Stimulated activated CD4-positive, alpha-beta T cell treated with anti-CD3 and anti-CD28 coated beads, Interleukin-2, amount 100 ng/mL, for 4 hours (primary cell): ENCODE results near the gene ARHGEF10L.

ENCODE experiments used
- DNase-seq: peaks from one replicate; pipeline ENCODE4 v3.0.0-alpha.2; 2020; ENCODE audit warnings: low read depth

ARHGEF10L gene

DNA sequence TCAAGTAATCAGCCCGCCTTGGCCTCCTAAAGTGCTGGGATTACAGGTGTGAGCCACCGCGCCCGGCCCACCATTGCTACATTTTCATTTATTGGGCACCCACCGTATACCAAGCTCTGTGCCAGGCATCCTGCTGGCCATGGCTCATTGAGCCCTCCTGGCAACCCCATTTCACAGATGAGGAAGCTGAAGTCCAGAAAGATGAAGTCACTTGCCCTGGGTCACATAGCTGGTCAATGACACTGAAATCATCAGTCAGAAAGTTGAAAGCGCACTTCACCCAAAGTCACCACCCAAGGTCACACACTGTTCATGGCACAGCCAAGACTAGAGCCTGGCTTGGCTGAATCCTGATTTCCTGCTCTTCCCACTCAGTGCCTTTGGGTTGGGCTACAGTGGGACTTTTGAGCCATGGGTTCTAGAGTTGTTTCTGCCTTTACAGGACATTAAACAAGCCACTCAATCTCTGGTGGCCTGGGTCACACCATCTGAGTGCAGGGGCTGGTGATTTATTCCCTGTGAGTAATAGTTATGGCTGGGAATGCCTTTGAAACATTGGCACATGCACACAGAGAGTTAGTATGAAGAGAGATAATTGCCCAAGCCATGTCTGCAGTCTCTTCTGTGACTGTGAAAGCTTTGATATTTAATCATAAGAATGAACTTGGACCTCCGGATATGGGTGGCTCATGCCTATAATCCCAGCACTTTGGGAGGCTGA, 16.0 kb upstream of the ARHGEF10L start:
- no peak for DNase-seq

GRCh38 chr1:17524645-17525044, 14.9 kb upstream of the ARHGEF10L start:
- DNase-seq, result no peak

GRCh38 chr1:17525996-17526686, 13.4 kb upstream of the ARHGEF10L start:
- no peak for DNase-seq

GRCh38 chr1:17527036-17527914, 12.2 kb upstream of the ARHGEF10L start:
- DNase-seq, result no peak

GRCh38 chr1:17529381-17529780, 10.1 kb upstream of the ARHGEF10L start:
- no peak for DNase-seq

DNA sequence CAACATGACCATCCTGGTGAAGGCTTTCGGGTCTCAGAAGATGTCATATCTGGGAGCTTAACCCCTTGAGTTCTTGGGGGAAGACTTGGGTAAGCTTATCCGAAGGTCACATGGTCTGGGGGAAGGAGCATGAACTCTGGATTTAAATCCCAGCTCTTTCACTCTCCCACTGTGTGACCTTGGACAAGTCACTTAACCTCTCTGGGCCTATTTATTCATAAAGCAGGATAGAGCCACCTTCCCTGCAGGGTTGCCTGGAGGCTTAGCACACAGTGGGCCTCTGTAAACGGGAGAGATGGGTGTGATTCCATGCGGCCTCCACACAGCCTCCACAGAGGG, 8.2 kb upstream of the ARHGEF10L start:
- DNase-seq, result no peak

GRCh38 chr1:17531682-17532487, 7.6 kb upstream of the ARHGEF10L start:
- DNase-seq, result no peak

DNA sequence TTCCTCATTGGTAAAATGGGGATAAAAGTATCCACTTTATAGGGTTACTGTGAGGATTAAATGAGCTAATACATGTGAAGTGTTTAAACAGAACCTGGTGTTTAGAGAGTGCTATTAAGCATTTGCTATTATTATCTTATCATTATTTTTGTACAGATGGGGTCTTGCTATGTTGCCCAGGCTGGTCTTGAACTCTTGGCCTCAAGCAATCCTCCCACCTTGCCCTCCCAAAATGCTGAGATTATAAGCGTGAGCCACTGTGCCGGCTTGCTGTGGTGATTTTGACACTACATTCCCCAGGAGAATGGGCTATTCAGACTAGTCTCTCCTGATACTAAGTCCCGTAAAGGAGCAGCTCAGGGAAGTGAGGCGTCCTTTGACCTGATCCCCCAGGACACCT, 6.3 kb upstream of the ARHGEF10L start:
- DNase-seq, result no peak

DNA sequence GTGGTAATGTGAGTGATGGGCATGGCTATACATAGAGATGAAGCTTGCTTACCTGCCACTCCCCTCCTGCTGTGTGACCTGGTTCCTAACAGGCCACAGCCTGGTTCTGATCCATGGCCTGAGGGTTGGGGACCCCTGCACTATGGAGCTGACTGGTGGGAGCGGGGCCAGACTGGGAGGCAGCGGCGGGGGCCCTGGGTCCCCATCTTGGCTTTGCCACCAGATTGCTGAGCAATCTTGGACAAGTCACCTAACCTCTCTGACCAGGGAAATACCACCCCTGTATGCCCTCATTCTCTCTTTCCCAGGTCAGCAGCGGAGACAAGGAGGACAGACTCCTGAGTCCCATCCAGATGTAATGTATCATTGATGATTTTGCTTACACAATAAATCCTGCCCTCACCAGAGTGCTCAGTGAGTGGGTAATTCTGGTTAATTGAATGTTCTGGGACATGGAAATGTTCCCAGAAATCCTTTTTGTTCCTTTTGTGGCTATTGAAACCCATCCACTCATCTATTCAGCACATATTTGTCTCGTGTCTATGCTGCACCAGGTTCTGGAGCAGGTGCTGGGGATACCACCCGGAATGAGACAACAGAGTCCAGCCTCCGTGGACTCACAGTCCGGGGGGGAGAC, 4.1 kb upstream of the ARHGEF10L start:
- DNase-seq, result no peak

DNA sequence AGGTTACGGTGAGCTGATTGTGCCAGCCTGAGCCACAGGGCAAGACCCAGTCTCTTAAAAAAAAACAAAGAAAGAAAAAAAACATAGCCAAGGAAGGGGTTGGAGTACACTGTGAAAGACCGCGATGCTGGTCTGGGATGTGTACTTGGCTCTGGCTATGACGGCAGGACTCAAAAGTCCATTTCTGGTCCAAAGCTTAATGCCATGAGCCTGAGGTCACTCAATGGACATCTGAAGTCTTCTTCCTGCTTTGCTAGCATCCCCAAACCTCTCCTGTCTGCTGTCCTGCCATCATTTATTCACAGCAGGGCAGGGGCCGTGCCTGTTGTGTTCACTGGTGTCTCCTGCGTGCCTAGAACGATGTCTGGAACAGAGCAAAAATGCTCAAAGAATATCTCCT, 1.5 kb upstream of the ARHGEF10L start:
- no peak for DNase-seq

- no peak for DNase-seq
Observed at GRCh38 chr1:17538428-17539117, 925 bp upstream of the ARHGEF10L start.

DNA sequence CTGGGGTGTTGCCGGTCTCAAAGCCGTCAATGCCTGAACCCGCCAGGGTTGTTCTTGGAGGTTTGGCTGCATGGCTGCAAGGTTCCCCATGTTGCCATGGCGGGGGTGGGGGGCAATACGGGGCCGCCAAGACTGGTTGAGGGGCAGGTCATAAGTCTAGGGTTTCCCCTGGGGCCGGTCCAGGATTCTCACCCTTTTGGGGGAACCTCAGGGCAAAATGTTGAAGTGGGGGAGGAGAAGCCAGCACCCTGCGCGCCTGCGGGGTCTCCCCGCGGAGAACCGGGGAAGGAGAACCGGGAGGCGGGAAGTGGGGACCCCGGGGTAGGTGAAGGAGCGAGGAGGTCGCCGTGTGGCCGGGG, 401 bp upstream of the ARHGEF10L start:
- no peak for DNase-seq

DNA sequence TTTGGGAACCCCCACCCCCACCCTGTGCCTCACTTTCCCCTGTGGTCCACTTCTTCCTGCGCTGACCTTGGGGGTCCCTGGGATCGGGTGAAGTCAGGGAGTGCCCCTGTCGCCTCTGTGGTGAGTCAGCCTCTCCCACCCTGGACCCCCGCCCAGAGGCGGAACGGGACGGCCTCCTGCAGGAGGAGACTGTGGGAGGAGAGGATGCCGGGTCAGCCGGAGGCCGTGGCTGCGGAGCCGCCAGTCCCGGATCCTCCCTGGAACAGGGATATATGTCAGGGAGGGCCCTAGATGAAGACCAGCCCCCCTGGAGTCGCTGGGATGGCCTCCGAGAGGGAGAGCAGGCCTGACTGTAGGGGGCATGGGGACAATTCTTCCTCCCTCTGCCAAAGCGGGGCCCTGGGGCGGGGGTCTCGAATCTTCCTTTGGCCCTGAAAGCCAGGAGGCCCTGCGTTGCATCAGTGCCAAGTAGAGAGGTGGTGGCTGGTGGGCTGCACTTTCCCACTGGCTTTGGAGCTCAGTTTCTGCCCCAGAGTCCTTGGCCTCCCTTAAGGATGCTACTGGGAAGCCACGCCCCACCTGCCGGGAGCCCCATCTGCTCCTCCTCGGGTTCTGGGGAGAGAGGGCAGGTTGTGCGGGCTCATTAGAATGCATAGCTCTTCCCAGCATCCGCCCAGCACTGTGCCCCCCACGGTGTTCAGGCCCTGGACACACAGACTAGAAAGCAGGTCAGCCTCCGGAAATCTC, 930 bp downstream of the ARHGEF10L start:
- no peak for DNase-seq

DNA sequence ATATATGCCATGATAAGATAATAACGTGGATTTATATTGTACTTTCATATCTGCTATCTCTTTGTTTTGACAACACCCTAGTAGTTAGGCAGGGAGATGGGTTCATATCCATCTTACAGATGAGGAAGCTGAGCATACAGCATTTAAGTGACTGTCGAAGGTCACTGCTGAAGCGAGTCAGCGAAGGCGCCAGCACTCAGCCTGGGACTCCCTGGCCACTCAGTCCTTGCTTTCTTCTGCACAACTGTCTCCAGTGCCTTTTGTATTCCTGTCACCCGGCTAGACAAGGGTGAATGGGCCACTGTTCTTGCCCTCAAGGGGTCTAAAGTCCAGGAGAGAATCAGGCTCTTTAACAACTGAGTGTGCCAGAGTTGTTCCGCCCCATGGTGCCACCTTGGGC, 3.1 kb downstream of the ARHGEF10L start:
- no peak for DNase-seq

- DNase-seq, result no peak
Observed at GRCh38 chr1:17544776-17545350, 5.4 kb downstream of the ARHGEF10L start.

GRCh38 chr1:17545356-17545755, 5.9 kb downstream of the ARHGEF10L start:
- no peak for DNase-seq

- DNase-seq, result no peak
Observed at GRCh38 chr1:17546946-17547670, 7.6 kb downstream of the ARHGEF10L start.

DNA sequence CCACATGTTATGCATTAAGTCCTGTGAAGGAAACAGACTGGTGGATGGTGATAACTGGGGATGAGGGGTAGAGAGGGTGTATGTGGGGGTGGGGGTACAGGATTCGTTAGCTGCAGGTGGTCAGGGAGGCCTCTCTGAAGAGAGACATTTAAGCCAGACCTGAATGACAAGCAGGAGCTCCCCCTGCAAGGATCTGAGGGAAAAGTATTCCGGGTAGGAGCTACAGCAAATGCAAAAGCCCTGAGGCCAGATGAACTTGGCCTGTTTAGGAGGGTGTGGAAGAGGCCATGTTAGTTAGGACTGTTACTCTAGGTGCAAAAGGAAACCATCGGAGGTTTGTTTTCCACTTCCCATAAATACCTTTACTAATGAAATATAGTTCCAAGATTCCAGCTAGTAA, 9.9 kb downstream of the ARHGEF10L start:
- DNase-seq, result no peak
